HG02840 (cell line): ENCODE data around the gene HK3.
"Not testable (repeated sequence)": the region's sequence is repeated elsewhere in the genome, so short reads cannot be mapped to it uniquely, and the experiment has no call there.

Source experiments
- ATAC-seq: cut with Tn5 transposase; IDR thresholded peaks from one replicate; pipeline ENCODE4 v1.9.1; 2021; ENCODE audit warnings: mild to moderate bottlenecking, moderate library complexity, moderate number of reproducible peaks; ENCODE audit not compliant: unreplicated experiment, low FRiP score

Gene HK3

GRCh38 chr5:176884571-176884890 lies 14.6 kb downstream of the HK3 start:
- ATAC-seq: no peak

GRCh38 chr5:176883700-176884570 lies 15.2 kb downstream of the HK3 start:
- no peak for ATAC-seq

GRCh38 chr5:176882567-176882903 lies 16.6 kb downstream of the HK3 start:
- ATAC-seq: no peak

GRCh38 chr5:176881816-176882566 lies 17.2 kb downstream of the HK3 start:
- ATAC-seq: no peak

- ATAC-seq: no peak
These were observed 18.0 kb downstream of the HK3 start for GRCh38 chr5:176881021-176881749.

GRCh38 chr5:176880366-176881020 lies 18.7 kb downstream of the HK3 start:
- no peak for ATAC-seq

GRCh38 chr5:176879663-176880361 lies 19.3 kb downstream of the HK3 start:
- ATAC-seq: no peak

GRCh38 chr5:176878906-176879662 lies 20.1 kb downstream of the HK3 start:
- ATAC-seq: no peak

DNA sequence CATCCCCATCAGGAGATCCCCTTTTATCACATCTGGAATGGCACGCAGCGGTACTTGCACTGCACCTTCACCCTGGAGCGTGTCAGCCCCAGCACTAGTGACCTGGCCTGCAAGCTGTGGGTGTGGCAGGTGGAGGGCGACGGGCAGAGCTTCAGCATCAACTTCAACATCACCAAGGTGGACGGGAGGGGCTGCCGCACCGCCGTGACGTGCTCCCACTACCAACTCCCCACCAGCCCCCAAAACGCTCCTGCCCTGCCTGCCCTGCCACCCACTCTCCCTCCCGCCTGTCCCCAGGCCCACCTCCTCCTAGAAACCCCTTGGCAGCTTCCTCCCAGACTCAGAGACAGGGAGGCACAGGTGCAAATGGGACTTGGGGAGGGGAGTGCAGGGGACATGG lies 20.7 kb downstream of the HK3 start:
- no peak for ATAC-seq

DNA sequence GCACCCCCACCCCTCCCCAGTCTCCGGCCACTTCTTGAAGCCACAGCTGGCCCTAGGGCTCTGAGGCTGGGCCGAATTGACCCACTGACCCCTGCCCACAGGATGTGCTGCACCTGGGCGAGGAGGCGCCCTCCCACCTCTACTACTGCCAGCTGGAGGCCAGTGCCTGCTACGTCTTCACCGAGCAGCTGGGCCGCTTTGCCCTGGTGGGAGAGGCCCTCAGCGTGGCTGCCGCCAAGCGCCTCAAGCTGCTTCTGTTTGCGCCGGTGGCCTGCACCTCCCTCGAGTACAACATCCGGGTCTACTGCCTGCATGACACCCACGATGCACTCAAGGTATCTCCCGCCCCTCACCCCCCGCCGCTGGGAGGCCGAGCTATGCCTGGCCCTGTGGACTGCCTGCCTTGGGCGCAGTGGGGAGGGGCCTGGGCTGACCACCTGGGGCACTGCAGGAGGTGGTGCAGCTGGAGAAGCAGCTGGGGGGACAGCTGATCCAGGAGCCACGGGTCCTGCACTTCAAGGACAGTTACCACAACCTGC lies 21.3 kb downstream of the HK3 start:
- no peak for ATAC-seq

DNA sequence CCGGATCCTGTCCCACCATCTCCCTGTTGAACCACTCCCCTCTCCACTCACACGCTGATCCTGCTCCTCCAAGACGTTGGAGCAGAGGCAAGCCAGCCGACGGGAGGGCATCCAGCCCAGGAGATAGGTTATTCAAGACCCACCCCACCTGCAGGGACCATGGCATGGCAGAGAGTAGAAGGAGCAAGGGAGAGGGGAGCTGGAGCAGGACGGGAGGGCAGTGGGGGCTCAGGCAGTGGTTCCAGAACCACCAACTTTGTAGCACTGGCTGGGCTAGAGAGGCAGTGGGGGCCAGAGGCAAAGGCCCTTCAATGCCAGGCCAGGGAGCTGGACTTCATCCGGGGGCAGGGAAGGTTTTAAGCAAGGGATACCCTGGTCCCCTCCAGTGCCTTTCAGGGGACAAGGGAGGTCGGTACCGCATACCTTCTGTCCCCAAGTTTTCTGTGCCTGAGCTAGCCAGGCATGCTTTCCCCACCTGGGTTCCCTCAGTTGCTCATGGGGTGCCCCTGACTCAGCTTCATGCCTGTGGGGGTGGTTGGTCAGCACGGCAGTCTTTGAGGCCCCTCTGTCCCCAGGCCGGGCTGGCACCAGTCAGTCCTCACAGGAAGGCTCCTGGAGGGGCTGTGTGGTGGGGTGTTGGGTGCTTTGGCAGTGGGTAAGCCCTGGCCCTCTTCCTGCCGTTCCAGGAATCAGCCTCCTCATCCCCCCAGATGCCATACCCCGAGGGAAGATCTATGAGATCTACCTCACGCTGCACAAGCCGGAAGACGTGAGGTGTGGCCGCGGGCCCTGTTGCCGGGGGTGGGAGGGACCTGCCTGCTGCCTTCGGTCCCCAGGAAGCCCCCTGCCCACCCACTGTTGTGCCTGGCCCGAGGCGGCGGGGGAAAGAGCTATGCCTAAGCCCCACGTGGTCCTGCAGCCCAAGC lies 22.4 kb downstream of the HK3 start:
- ATAC-seq: no peak

- ATAC-seq: no peak
These were observed 23.2 kb downstream of the HK3 start for GRCh38 chr5:176875783-176876505.

DNA sequence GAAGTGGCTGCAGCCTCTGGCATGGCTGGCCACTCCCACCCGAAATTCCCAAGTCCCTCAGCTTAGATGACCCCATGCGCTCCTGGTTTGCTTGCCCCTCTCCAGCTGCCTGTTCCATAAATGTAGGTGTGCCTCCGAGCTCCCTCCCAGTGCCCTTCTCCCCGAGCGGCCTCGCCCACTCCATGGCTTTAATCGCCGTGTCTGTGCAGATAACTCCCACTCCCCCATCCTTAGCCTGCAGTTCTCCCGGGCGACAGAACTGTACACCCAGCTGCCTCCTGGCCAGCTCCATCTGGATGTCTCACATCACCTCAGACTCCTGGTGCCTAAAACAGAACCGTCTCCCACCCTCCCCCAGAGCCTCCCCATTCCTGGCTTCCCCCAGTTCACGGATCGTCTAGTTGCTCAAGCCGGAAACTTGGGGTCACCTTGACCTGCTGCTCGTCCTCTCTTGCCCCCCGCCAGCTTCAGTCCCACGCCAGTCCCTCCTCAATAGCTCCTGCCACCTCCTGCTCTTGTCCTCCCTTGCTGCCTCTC lies 24.1 kb downstream of the HK3 start:
- ATAC-seq: no peak

DNA sequence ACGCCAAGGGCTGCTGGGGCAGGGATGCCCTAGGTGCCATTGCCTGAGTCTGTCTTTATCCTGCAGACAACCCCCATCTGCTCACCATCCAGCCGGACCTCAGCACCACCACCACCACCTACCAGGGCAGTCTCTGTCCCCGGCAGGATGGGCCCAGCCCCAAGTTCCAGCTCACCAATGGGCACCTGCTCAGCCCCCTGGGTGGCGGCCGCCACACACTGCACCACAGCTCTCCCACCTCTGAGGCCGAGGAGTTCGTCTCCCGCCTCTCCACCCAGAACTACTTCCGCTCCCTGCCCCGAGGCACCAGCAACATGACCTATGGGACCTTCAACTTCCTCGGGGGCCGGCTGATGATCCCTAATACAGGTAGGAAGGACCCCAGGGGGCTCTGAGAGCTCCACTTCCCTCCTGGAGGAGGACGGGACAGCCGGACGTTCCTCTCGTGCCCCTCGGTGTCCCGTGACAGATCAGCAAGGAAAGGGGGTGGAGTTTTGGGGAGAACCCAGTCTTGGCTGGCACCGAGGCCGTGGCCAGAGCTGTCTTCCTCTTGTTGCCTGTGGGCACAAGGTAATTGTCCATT lies 24.9 kb downstream of the HK3 start:
- ATAC-seq: no peak

DNA sequence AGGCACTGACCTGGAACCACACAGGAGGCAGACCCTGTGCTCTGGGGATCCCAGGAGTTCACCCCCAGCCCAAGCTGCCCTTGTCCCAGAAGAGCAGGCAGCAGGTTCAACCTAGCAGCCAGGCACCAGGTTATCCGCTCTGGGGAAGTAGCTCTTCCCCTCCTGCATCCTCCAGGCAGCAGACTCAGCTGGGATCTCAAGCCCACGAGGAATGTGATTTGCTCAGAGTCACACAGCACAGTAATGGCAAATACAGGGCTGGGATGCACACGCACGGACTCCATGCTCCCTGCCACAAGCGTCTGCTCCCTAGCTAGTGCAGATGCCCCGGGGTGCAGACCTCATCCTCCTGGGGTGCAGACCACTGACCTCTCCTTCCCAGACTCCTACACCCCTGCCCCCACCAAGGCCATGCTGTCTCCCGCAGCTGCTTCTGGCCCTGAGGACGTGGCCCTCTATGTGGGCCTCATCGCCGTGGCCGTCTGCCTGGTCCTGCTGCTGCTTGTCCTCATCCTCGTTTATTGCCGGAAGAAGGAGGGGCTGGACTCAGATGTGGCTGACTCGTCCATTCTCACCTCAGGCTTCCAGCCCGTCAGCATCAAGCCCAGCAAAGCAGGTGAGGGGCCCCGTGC lies 25.5 kb downstream of the HK3 start:
- no peak for ATAC-seq

DNA sequence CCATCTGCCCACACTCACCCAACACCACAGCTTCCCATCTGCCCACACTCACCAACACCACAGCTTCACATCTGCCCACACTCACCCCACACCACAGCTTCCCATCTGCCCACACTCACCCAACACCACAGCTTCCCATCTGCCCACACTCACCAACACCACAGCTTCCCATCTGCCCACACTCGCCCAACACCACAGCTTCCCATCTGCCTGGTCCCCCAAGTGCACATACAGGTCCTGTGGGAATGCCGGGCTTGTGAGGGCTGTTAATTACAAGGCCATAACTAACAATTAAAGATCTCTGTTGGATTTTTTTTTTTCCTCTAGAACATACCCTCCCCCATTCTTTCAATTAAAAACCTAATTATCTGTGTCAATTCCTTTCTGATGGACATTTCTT lies 26.1 kb downstream of the HK3 start:
- ATAC-seq: not testable (repeated sequence)
